DOHH2 (cell line): ENCODE measurements around the gene DMXL2.

Experiments
- H3F3A ChIP-seq: fragments of 200-600 bp; sonication (generic), shearing (Covaris generic); 2 replicates; pipeline ENCODE4 v1.6.0; 2016; ENCODE audit warnings: antibody characterized with exemption, mild to moderate bottlenecking; ENCODE audit not compliant: control insufficient read depth, insufficient read depth
- H3K27ac ChIP-seq: fragments of 200-600 bp; sonication (generic); 2 replicates; pipeline ENCODE4 v1.5.1; 2014; ENCODE audit warnings: low read depth, mild to moderate bottlenecking, low read length, moderate library complexity
- H3K27me3 ChIP-seq: fragments of 200-600 bp; sonication (generic); 2 replicates; pipeline ENCODE4 v1.6.1; 2014; ENCODE audit warnings: mild to moderate bottlenecking, low read length, mixed read lengths; ENCODE audit not compliant: control insufficient read depth
- H3K36me3 ChIP-seq: fragments of 200-600 bp; sonication (generic); 2 replicates; pipeline ENCODE4 v1.6.1; 2014; ENCODE audit warnings: mild to moderate bottlenecking, low read length, moderate library complexity, mixed read lengths; ENCODE audit not compliant: control insufficient read depth
- H3K4me1 ChIP-seq: fragments of 200-600 bp; sonication (generic); 2 replicates; pipeline ENCODE4 v1.6.1; 2014; ENCODE audit warnings: mild to moderate bottlenecking, low read length, mixed read lengths; ENCODE audit not compliant: control insufficient read depth
- H3K4me2 ChIP-seq: fragments of 200-600 bp; sonication (generic); 2 replicates; pipeline ENCODE4 v1.6.0; 2014; ENCODE audit warnings: mild to moderate bottlenecking, low read length, moderate library complexity
- H3K4me3 ChIP-seq: fragments of 200-600 bp; sonication (generic); 2 replicates; pipeline ENCODE4 v1.5.1; 2014; ENCODE audit warnings: mild to moderate bottlenecking, low read length, mixed read lengths
- H3K79me2 ChIP-seq: fragments of 200-600 bp; sonication (generic); 2 replicates; pipeline ENCODE4 v1.6.1; 2014; ENCODE audit warnings: mild to moderate bottlenecking, low read length, mixed read lengths; ENCODE audit not compliant: control insufficient read depth
- H3K9me2 ChIP-seq: fragments of 200-600 bp; sonication (generic); replicated peaks from 2 replicates; pipeline ENCODE4 v1.6.1; 2014; ENCODE audit warnings: mild to moderate bottlenecking, low read length, mixed read lengths; ENCODE audit not compliant: control insufficient read depth
- H3K9me3 ChIP-seq: fragments of 200-600 bp; sonication (generic); 2 replicates; pipeline ENCODE4 v1.6.1; 2014; ENCODE audit warnings: antibody characterized with exemption, low read length, mixed read lengths; ENCODE audit not compliant: control insufficient read depth, insufficient read depth
- H4K20me1 ChIP-seq: fragments of 200-600 bp; sonication (generic); 2 replicates; pipeline ENCODE4 v1.6.0; 2014; ENCODE audit warnings: low read depth, mild to moderate bottlenecking, antibody characterized with exemption, low read length, moderate library complexity; ENCODE audit not compliant: control insufficient read depth, insufficient read depth
- CTCF ChIP-seq: fragments of 200-600 bp; sonication (generic); IDR thresholded peaks from one replicate; pipeline ENCODE4 v1.5.1; 2014; ENCODE audit warnings: antibody characterized with exemption, mild to moderate bottlenecking, low read depth, low read length; ENCODE audit not compliant: poor library complexity, severe bottlenecking
- EZH2phosphoT487 ChIP-seq: fragments of 200-600 bp; sonication (generic); IDR thresholded peaks from 2 replicates; pipeline ENCODE4 v1.6.1; 2017; ENCODE audit warnings: borderline replicate concordance, mild to moderate bottlenecking, antibody characterized with exemption, low read length, moderate library complexity, mixed read lengths

DMXL2 gene

GRCh38 chr15:51621155-51621765, 1.3 kb downstream of the DMXL2 start:
- no peaks in the 10 kb centered on the region for H3K36me3 ChIP-seq
- peak overlapping the region; percentile 32; the same call in 1 of the 2 replicates for H3K27ac ChIP-seq
- H3K4me3 ChIP-seq, result peak overlapping the region; percentile 90
- peaks cover 6% of the 10 kb centered on the region for H3K27me3 ChIP-seq
- peaks cover 12% of the 10 kb centered on the region for H3F3A ChIP-seq
- H3K4me1 ChIP-seq, result peaks cover 47% of the 10 kb centered on the region
- peak overlapping the region; percentile 85 for H3K4me2 ChIP-seq
- no peaks in the 10 kb centered on the region for H3K9me3 ChIP-seq
- TF ChIP-seq CTCF (no peak), EZH2phosphoT487 (no peak)
- peaks cover 42% of the 10 kb centered on the region for H3K79me2 ChIP-seq
- no peaks in the 10 kb centered on the region for H4K20me1 ChIP-seq
- no peaks in the 10 kb centered on the region for H3K9me2 ChIP-seq

- peak overlapping the region; percentile 85 for H3K4me2 ChIP-seq
Observed at GRCh38 chr15:51620641-51621040, 1.9 kb downstream of the DMXL2 start.

DNA sequence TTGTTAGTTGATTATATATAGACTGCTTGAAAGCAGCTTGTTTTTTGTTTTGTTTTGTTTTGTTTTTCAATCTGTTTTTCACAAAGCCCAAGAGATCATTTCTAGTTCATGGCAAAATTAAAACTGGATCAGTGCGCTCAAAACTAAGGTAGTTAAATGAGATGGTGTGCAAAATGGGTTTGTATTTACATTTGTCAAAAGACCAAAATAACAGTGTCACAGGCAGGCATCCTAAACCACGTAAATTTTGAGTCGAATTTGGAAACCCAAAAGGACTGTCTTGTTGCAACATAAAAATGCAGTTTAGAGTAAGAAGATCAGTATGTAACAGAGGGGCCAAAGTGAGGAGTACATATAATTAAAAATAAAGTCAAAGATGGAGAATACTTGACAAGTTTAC, 2.4 kb downstream of the DMXL2 start:
- TF ChIP-seq EZH2phosphoT487 (no peak), CTCF (no peak)
- no peaks in the 10 kb centered on the region for H4K20me1 ChIP-seq
- H3F3A ChIP-seq, result peaks cover 12% of the 10 kb centered on the region
- no peaks in the 10 kb centered on the region for H3K9me2 ChIP-seq
- peaks cover 6% of the 10 kb centered on the region for H3K27me3 ChIP-seq
- H3K4me3 ChIP-seq, result peak overlapping the region; percentile 90
- no peaks in the 10 kb centered on the region for H3K9me3 ChIP-seq
- peak overlapping the region; percentile 85 for H3K4me2 ChIP-seq
- peaks cover 44% of the 10 kb centered on the region for H3K4me1 ChIP-seq
- no peak overlapping the region for H3K27ac ChIP-seq
- peaks cover 43% of the 10 kb centered on the region for H3K79me2 ChIP-seq
- no peaks in the 10 kb centered on the region for H3K36me3 ChIP-seq

More at GRCh38 chr15:51620641-51621040, 1.9 kb downstream of the DMXL2 start:
- Histone ChIP-seq H3K27me3 (peaks cover 6% of the 10 kb centered on the region), H3K27ac (peak overlapping the region; percentile 20; the same call in 1 of the 2 replicates), H3K9me3 (no peaks in the 10 kb centered on the region), H4K20me1 (no peaks in the 10 kb centered on the region), H3K4me1 (peaks cover 47% of the 10 kb centered on the region), H3K79me2 (peaks cover 43% of the 10 kb centered on the region), H3F3A (peaks cover 12% of the 10 kb centered on the region), H3K9me2 (no peaks in the 10 kb centered on the region), H3K36me3 (no peaks in the 10 kb centered on the region), H3K4me3 (peak overlapping the region; percentile 90)
- TF ChIP-seq EZH2phosphoT487, result no peak
- TF ChIP-seq CTCF, result no peak
